ENCODE data around the gene EXPH5.

- TF ChIP-seq EZH2phosphoT487 (IDR thresholded peaks at IDR 0.05; ENCODE audit: insufficient read depth, low read depth) (no peak), EZH2 (IDR thresholded peaks at IDR 0.05; ENCODE audit: insufficient read depth, poor library complexity, severe bottlenecking) (no peak)
Observed at GRCh38 chr11:108628326-108628725, 34.8 kb upstream of the EXPH5 start.
